ENCODE measurements around the gene NUDT19.
"Not testable (repeated sequence)": the region's sequence is repeated elsewhere in the genome, so short reads cannot be mapped to it uniquely, and the experiment has no call there.

NUDT19 gene

DNA sequence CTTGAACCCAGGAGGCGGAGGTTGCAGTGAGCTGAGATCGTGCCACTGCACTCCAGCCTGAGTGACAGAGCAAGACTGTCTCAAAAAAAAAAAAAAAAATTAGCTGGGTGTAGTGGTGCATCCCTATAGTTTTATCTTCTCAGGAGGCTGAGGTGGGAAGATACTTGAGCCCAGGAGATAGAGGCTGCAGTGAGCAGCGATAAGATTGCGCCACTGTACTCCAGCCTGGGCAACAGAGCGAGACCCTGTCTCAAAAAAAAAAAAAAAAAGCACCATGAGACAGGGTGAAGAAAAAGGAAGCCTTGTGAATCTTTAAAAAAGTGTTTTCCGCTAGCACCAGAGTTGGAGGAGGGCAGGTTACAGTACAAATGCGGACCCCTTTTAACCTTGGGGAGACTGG is 24.6 kb downstream of the NUDT19 start:
- DNase-seq (ENCODE audit: low spot score) = not testable (repeated sequence)

DNA sequence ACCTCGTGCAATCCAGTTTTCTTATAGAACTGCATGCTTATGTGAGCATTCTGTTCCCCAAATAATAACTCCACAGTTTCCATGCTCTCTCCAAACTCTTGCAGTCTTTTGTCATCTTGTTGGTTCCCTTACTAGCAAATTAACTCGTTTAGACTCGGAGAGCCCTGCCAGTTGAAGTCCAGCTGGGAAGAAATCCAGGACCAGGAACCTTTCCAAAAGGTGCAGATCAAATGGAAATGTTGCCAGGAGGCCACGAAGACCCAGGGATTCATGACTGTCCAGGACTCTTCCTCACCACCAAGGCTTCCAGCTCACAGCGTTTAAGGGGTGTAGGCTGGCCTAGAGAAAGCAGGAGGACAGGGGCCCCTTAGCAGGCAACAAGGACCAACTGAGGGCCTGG is 25.9 kb downstream of the NUDT19 start:
- no peak for DNase-seq (ENCODE audit: low spot score)

DNA sequence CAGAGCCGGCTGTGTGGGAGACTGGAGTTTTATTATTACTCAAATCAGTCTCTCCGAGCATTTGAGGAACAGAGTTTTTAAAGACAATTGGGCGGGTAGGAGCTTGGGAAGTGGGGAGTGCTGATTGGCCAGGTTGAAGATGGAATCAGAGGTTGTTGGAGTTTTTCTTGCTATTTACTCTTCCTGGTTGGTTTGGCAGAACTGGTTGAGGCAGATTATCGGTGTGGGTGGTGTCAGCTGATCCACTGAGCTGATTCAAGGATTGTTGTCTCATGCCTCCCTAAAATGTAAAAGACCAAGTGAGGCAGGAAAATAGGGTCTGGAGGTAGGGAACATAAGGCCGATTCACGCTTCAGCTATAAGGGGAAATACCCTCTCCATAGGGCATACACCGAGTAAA is 26.7 kb downstream of the NUDT19 start:
- DNase-seq (ENCODE audit: low spot score) = peak; percentile 31

- DNase-seq (ENCODE audit: low spot score) = no peak
These were observed 28.0 kb downstream of the NUDT19 start, which contains the start of gene TDRD12 for GRCh38 chr19:32719611-32720059. TDRD12 (plus strand) TSS chr19:32719767; CDS start chr19:32720073, 306 bp downstream.

DNA sequence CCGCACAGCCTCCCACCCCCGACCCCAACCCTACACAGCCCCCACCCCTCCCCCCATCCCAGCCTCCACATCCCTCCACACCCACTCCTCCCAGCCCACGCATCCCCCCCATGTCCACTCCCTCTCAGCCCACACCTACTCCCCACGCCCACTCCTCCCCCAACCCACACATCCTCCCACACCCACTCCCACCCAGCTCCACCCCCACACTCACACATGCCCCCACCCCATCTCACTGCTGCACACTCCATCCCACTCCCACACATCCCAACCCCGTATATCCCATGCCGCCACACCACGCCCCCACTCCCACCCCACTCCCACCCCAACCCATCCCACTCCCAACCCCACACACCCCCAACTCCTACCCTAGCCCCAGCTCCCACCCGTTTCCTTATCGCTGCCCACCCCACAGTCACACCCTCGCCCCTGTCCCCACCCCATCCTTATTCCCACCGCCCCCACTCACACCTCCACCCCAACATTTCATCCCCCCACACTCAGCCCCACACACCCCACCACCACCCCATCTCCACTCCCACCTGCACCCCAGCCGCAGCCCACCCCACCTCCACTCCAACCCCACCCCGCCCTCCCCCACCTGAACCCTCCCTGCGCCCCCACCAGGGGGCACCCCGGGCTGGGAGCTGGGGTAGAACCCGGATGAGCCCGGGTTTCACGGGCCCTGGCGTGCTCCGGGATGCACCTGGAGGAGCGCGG is 28.8 kb downstream of the NUDT19 start:
- no peak for DNase-seq (ENCODE audit: low spot score)

- DNase-seq (ENCODE audit: low spot score) = no peak
These were observed 29.3 kb downstream of the NUDT19 start for GRCh38 chr19:32720936-32721250.

DNA sequence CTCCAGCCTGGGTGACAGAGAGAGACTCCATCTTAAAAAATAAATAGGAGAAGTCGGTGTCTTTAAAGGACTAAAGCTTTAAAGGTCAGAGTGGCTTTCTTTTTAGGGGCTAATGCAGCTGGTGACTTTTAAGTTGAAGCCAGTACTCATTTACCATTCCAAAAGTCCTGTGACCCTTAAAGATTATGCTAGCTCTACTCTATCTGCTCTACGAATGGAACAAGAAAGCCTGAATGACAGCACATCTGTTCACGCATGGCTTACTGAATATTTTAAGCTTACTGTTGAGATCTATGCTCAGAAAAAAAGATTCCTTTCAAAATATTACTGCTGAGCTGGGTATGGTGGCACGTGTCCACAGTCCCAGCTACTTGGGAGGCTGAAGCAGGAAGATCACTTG is 44.3 kb downstream of the NUDT19 start:
- no peak for DNase-seq (ENCODE audit: low spot score)

DNA sequence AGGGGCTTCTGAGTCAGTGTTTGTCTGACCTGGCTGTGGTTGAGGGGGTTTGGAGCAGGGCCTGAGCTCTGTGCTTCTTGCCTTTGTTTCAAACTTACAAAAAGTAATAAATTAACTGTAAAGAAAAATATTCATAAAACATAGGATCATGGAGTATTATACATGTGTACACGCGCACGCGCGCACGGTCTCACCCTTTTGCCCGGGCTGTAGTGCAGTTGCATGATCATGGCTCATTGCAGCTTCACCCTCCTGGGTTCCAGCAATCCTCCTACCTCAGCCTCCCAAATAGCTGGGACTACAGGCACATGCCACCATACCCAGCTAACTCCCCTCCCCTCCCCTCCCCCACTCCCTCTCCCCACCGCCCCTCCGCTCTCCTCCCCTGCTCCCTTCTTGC is 51.4 kb downstream of the NUDT19 start:
- DNase-seq (ENCODE audit: low spot score) = no peak

- no peak for DNase-seq (ENCODE audit: low spot score)
These were observed 51.8 kb downstream of the NUDT19 start for GRCh38 chr19:32743447-32743846.

DNA sequence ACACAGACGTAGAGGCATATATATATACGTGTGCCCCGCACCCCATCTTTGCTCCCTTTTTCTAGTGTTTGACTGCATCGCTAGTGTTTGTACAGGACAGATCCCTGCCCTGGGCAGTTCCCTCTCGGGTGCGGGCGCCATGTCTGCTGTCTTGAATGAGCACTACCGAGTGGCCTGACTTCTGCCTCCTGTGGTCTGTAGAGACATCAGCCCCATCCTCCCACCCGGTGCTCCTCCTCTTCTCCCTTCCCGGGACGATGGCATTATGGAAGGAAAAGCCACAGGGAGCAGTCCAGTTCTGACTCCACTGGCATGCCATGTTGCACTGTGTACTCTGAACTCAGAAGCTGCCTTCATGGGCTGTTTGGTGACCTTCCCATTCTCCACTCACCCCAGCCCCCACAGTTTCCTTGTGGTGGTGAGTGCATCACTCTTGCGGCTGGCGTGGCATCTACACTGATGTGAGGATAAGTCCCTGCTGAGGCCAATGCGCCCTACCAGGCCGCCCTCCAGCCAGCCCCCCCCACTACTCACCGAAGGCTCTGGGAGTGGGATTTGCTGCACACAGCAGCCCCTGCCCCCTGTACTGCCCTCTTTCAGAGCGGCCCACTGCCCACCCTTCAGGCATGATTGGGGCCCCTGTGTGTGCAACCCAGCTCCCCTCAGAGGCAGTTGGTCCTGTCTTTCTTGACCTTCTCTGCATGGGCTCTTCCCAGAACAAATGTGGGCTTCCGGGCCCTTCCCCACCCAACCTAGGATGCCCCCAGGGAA is 53.1 kb downstream of the NUDT19 start:
- DNase-seq (ENCODE audit: low spot score) = no peak

- DNase-seq (ENCODE audit: low spot score) = not testable (repeated sequence)
These were observed 54.1 kb downstream of the NUDT19 start for GRCh38 chr19:32745594-32746251.

DNA sequence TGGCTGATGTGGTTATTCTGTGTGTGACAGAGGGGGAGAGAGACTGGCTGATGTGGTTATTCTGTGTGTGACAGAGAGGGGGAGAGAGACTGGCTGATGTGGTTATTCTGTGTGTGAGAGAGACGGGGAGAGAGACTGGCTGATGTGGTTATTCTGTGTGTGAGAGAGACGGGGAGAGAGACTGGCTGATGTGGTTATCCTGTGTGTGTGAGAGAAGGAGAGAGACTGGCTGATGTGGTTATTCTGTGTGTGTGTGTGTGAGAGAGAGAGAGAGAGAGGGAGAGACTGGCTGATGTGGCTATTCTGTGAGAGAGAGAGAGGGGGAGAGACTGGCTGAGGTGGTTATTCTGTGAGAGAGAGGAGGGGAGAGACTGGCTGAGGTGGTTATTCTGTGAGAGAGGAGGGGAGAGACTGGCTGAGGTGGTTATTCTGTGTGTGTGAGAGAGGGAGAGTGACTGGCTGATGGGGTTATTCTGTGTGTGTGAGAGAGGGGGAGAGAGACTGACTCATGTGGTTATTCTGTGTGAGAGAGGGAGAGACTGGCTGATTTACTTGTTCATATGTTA is 55.1 kb downstream of the NUDT19 start:
- DNase-seq (ENCODE audit: low spot score) = not testable (repeated sequence)

DNA sequence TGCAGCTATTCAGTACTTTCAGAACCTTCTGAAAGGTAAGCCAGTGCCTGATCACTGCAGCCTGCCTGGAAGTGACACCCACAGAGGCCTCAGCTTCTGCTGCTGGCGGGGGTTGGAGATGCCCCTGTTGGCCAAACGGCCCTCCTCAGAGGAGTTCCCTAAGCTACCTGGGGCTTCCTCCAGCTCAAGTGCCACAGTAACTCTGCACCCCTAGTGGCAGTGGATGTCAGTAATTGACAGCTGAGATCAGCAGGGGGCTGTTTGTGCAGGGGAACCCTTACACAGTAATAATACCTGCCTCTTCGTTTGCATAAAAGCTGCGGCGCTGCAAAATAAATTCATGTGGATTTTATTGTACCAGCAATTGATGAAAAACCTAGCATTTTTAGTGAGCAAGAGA is 56.9 kb downstream of the NUDT19 start:
- DNase-seq (ENCODE audit: low spot score) = no peak

GRCh38 chr19:32748948-32749347 is 57.3 kb downstream of the NUDT19 start:
- no peak for DNase-seq (ENCODE audit: low spot score)

DNA sequence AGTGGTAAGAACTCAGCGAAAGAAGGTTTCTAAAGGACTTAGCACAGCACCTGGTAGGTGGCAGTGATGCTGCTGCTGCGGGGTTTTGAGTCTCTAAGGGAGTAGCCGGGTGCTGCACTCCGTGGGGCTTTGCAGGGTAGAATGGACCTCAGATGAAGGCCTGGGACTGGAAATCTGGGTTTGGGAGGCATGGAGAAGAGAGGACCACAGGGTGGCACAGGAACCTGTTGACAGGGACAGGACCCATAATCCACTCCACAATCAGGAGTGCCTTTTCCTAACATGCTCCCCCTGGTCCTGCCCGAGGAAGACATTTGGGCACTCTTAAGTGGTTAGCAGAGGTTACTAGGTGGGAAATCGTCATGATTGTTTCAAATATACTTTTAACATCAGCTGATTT is 57.7 kb downstream of the NUDT19 start:
- DNase-seq (ENCODE audit: low spot score) = no peak

- no peak for DNase-seq (ENCODE audit: low spot score)
These were observed 58.9 kb downstream of the NUDT19 start for GRCh38 chr19:32750441-32751055.

DNA sequence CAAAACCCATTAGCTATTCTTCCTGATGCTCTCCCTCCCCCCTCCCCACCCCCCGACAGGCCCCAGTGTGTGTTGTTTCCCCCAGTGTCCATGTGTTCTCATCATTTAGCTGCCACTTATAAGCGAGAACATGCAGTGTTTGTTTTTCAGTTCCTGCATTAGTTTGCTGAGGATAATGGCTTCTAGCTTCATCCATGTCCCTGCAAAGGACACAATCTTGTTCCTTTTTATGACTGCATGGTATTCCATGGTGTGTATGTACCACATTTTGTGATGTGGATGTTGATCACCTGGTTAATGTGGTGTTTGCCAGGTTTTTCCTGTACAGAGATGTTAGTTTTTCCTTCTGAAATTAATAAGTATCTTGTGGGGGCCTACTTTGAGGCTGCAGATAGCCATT is 59.4 kb downstream of the NUDT19 start:
- DNase-seq (ENCODE audit: low spot score) = no peak

DNA sequence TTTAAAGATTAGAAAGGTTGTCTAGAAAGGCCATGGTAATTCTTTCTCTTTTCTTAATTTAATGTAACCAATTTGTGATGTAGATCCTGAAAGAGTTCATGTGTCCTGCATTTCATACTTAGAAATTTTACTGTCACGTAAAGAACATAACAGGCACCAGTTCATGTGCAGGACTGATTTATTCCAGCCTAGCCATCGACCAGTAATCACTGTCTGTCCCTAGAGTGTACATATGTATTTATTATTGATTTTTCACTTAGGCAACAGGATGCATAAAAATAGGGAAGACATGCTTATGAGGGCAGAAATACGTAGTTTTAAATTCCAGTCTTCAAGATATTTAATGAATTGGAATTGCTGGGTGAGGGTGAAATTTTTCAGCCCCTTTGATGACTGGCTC is 65.6 kb downstream of the NUDT19 start:
- no peak for DNase-seq (ENCODE audit: low spot score)
